CD4-positive, alpha-beta T cell treated with Interleukin-4 for 4 hours (primary cell): ENCODE data around the gene SPSB1.

Source experiments
- DNase-seq: peaks from one replicate; pipeline ENCODE4 v3.0.0-alpha.2; 2020

The SPSB1 gene

GRCh38 chr1:9346566-9346965 lies 53.9 kb downstream of the SPSB1 start:
- DNase-seq, result no peak

DNA sequence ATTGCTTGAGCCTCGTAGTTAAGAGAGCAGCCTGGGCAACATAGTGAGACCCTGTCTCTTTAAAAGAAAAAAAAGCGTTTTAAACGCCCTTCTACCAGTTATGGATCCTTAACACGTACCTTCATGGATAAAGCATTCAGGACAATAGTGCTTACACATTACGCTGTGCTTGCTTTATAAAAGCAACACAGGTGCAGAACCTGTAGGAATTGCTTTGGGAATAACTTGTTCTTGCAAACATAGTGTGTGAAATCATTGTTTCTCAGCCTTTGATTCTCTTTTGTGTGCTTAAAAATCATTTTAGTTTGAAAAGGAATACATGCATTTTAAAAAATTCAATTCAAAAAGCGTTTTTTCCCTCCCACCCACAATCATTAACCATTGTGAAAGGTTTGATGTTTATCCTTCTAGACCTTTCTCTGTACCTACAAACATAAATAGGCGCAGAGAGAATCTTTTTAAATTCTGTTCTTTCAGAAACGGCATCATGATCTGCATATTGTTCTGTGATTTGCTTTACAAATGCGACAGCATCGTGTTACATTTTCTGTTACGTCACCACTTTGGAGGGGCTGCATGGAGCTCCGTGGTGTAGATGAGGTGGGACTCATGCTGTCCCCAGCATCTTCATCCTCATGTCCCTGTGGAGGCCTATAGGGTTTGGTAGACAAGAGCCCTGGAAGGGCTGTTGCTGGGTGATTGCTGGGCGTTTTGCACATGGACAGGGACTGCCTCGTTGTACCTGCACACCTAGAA lies 54.6 kb downstream of the SPSB1 start:
- DNase-seq, result no peak

- DNase-seq, result no peak
Measured at GRCh38 chr1:9349331-9349851, 56.7 kb downstream of the SPSB1 start.

GRCh38 chr1:9350013-9350908 lies 57.6 kb downstream of the SPSB1 start:
- DNase-seq, result no peak

- DNase-seq, result no peak
Measured at GRCh38 chr1:9350960-9351359, 58.3 kb downstream of the SPSB1 start.

DNA sequence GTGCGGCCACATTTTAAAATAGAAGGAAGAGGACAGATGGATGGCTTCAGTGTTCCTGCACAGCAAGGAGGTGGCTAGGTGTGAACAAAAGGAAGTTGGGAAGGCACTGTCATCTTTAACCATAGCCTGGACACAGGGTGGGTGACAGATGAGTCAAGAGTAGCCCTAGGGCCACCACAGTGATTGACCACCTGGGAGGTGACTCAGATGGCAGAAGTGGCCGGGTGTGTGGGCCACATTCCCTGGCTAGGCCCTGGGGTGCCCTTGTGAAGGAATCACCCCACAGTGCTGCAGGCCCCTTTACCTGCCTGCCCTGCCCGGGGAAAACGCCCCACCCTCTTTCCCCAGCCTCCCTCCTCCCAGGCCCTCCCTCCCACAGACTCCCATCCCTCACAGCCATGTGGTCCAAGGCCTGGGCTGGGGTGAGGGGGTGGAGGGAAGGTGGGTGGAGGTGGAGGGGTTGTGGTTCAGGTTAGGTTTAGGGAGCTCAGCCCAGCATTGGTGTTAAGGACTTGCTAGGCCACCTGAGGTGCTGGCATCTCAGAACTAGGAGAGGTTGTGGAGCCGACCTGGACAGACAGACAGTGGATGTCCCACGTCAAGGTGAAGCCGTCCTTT lies 59.1 kb downstream of the SPSB1 start:
- no peak for DNase-seq

- no peak for DNase-seq
Measured at GRCh38 chr1:9352377-9353134, 59.9 kb downstream of the SPSB1 start.

DNA sequence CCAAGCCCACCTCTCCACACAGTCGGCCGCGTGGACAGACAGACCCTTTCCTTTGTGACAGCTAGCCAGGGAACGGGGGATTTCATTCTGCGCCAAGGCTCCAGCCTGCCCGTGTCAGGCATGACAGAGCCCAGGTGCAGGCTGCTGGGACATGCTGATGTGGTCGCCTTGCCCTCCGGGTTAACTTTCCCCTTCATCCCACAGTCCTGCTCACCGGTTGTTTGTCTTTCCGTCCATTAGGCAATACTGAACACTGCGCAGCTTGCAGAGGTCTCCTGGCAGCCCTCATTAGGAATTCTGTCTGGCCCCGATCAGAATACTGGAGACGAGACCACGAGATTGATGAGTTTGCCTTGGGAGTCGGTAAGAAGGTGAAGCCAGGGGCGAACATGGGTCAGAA lies 62.8 kb downstream of the SPSB1 start:
- DNase-seq, result no peak

DNA sequence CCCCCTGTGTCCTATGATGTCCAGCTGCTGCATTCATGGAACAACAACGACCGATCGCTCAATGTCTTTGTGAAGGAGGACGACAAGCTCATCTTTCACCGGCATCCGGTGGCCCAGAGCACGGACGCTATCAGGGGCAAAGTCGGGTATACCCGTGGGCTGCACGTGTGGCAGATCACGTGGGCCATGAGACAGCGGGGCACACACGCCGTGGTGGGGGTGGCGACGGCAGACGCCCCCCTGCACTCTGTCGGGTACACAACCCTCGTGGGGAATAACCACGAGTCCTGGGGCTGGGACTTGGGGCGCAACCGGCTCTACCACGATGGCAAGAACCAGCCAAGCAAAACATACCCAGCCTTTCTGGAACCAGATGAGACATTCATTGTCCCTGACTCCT lies 63.3 kb downstream of the SPSB1 start:
- DNase-seq, result no peak

DNA sequence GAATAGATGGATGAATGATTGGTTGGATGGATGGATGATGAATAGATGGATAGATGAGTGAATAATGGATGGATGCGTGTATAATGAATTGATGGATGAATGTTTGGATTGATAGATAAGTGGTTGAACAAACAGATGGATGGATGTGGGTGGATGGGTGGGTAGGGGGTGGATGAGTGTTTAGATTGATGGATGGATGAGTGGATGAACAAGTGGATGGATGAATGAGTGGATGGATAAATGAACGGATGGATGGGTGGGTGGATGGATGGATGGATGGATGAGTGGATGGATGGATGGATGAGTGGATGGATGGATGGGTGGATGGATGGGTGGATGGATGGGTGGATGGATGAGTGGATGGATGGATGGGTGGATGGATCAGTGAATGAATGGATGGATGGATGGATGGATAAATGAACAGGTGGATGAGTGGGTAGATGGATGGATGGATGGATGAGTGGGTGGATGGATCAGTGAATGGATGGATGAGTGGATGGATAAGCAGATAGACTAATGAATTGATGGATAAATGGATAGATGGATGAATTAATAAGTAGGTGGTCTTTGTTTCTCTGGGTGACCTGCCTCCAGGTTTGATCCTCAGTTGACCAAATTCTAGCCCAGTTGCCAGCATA lies 64.3 kb downstream of the SPSB1 start:
- DNase-seq, result no peak

DNA sequence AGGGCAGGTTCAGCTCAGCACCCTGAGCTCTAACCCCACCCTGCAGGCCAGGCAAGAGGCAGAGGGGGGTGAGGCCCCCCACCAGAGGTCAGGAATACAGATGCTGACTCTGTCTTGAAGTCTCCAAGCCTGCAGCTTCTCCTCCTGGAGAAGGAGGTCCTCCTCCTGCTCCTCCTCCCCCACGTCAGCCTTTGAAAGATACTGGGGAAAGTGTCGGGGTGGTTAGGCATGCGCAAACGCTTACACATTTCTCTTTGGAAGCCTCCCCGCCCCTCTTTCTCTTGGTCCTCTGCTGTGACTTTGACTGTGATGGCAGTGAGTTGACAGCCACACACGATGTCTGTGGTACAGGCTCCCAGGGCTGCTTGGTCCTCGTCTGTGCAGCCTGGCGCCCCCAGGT lies 65.3 kb downstream of the SPSB1 start:
- no peak for DNase-seq

DNA sequence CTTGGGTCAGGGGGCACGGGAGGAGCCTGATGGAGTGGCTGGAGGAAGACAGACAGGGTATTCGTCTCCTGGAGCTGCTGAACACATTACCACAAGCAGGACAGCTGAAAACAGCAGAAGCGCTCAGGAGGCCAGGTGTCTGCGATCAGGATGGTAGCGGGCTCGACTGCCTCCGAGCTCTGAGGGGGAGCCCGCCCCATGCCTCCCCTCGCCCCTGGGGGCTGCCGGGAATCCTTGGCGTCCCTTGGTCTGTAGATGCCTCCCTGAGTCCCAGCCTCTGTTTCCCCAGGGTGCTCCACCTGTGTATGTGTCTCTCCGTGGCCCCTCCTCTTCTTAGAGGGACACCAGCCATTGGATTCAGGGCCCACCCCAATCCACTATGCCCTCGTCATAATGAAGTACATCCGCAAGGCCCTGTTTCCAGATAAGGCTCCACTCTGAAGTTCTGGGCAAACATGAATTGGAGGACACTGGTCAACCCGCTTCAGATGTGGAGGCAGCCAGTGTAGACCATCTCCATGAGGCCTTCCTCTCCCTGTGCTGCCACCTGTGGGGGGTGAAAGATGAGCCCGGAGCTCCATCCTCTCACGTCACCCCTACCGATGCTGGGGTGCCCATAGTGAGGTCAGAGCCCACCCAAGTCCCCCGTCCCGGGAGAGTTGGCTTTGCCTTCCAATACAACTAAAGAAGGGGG lies 67.8 kb downstream of the SPSB1 start:
- DNase-seq, result no peak

- no peak for DNase-seq
Measured at GRCh38 chr1:9361630-9362260, 69.1 kb downstream of the SPSB1 start.

DNA sequence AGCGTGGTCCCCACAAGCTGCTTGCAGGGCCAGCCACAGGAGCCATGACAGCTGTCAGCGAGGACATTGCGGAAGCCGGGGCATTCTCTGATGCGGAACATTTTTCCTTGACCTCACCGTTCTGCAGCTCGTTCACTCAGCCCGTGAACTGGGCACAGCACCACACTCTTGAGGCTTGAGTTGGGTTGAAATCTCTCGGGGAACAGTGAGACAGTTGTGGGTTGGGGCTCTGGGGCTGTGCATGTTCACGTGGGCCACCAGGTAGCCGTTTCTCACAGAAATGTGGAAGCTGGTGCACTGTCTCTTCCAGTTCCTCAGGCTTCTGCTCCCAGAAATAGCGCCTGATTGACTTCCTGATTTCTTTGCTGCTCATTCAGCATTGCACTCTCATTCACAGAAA lies 69.8 kb downstream of the SPSB1 start:
- DNase-seq, result no peak

DNA sequence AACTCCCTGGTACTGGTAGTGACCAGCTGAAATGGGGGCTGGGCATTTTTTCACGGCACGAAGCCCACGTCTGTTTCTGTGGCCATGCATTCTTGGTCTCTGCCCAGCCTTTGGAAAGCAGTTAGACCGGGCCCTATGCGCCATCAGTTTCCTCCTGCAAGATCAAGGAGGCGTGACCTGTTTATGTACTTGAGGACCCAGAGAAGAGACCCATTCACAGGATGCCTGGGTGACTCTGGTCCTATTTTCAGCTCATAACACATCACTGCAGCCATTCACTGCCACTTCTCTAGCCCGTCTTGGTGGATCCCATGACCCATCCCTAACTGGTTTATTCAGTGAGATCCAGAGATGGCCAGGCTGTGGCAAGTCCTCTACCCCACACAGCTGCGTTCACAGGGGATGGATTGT lies 70.4 kb downstream of the SPSB1 start:
- DNase-seq, result no peak

- no peak for DNase-seq
Measured at GRCh38 chr1:9366298-9366697, 73.6 kb downstream of the SPSB1 start.

- no peak for DNase-seq
Measured at GRCh38 chr1:9366943-9367780, 74.5 kb downstream of the SPSB1 start.

DNA sequence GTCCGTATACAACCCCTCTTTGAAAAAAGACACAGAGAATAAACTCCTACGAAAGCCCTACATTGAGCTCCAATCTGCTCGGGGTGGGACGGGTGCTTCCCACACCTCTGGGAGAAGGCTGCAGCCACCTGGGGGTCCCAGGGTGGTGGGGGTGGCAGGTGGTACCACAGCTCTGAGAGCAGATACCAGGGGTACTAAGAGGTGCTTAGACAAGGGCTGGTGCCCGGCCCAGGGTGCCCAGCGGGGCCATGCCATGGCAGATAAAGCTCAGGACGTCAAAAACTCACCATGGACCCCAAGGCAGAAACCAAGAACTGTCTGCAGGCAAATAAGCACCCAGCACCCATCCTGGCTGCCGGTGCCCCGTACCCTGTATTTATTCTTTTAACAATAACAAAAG lies 75.1 kb downstream of the SPSB1 start:
- no peak for DNase-seq

- no peak for DNase-seq
Measured at GRCh38 chr1:9368356-9368755, 75.7 kb downstream of the SPSB1 start.
